HEK293 (cell line): ENCODE results near the gene CAPS.
A peak's percentile ranks its signal among the peaks of the same experiment; 100 is the strongest.

Source experiments
- FEZF1 ChIP-seq: fragments of 450-650 bp; formaldehyde crosslinking; IDR thresholded peaks from 2 replicates; pipeline ENCODE4 v1.5.1; 2016; ENCODE audit warnings: missing biosample characterization, missing genetic modification characterization
- GLI2 ChIP-seq: fragments of 450-650 bp; formaldehyde crosslinking; IDR thresholded peaks from 2 replicates; pipeline ENCODE4; 2017; ENCODE audit warnings: missing biosample characterization, missing genetic modification characterization, low read depth, borderline replicate concordance
- HOXC10 ChIP-seq: sonication (generic); formaldehyde crosslinking; IDR thresholded peaks from 2 replicates; pipeline ENCODE4 v1.8.1; 2023; ENCODE audit warnings: mild to moderate bottlenecking, missing genetic modification reagents
- KLF1 ChIP-seq: fragments of 450-650 bp; formaldehyde crosslinking; IDR thresholded peaks from 2 replicates; pipeline ENCODE4 v1.5.1; 2016; ENCODE audit warnings: missing biosample characterization, missing genetic modification characterization
- KLF17 ChIP-seq: fragments of 450-650 bp; formaldehyde crosslinking; IDR thresholded peaks from 2 replicates; pipeline ENCODE4 v1.5.1; 2016; ENCODE audit warnings: missing biosample characterization, missing genetic modification characterization
- KLF8 ChIP-seq: fragments of 450-650 bp; formaldehyde crosslinking; IDR thresholded peaks from 2 replicates; pipeline ENCODE4 v1.5.1; 2016; ENCODE audit warnings: missing biosample characterization, missing genetic modification characterization
- MEIS1 ChIP-seq: sonication (generic); formaldehyde crosslinking; IDR thresholded peaks from 2 replicates; pipeline ENCODE4 v1.8.1; 2022; ENCODE audit warnings: missing genetic modification reagents, mild to moderate bottlenecking, borderline replicate concordance
- MZF1 ChIP-seq: fragments of 450-650 bp; formaldehyde crosslinking; IDR thresholded peaks from 2 replicates; pipeline ENCODE4 v1.5.1; 2017; ENCODE audit warnings: missing biosample characterization, missing genetic modification characterization, borderline replicate concordance
- SETDB1 ChIP-seq: IDR thresholded peaks from one replicate; pipeline ENCODE4 v1.6.1; 2017; ENCODE audit warnings: mild to moderate bottlenecking, low read length, moderate library complexity, mixed read lengths; ENCODE audit not compliant: insufficient read length
- ZBTB49 ChIP-seq: fragments of 450-650 bp; formaldehyde crosslinking; IDR thresholded peaks from 2 replicates; pipeline ENCODE4 v1.5.1; 2016; ENCODE audit warnings: missing biosample characterization, missing genetic modification characterization, low read depth
- ZBTB6 ChIP-seq: fragments of 450-650 bp; formaldehyde crosslinking; IDR thresholded peaks from 2 replicates; pipeline ENCODE4 v1.5.1; 2017; ENCODE audit warnings: missing biosample characterization, missing genetic modification characterization
- ZFHX2 ChIP-seq: fragments of 450-650 bp; formaldehyde crosslinking; conservative IDR thresholded peaks from 2 replicates; pipeline ENCODE4 v1.5.1; 2016; ENCODE audit warnings: missing biosample characterization, missing genetic modification characterization
- ZFP37 ChIP-seq: fragments of 450-650 bp; formaldehyde crosslinking; IDR thresholded peaks from 2 replicates; pipeline ENCODE4 v1.5.1; 2016; ENCODE audit warnings: missing biosample characterization, missing genetic modification characterization
- ZNF121 ChIP-seq: fragments of 450-650 bp; formaldehyde crosslinking; IDR thresholded peaks from 2 replicates; pipeline ENCODE4 v1.5.1; 2016; ENCODE audit warnings: missing biosample characterization, missing genetic modification characterization
- ZNF146 ChIP-seq: fragments of 450-650 bp; formaldehyde crosslinking; IDR thresholded peaks from 2 replicates; pipeline ENCODE4 v1.5.1; 2016; ENCODE audit warnings: missing biosample characterization, missing genetic modification characterization
- ZNF148 ChIP-seq: fragments of 450-650 bp; formaldehyde crosslinking; IDR thresholded peaks from 2 replicates; pipeline ENCODE4 v1.5.0; 2017; ENCODE audit warnings: missing biosample characterization, missing genetic modification characterization, borderline replicate concordance
- ZNF174 ChIP-seq: fragments of 450-650 bp; formaldehyde crosslinking; IDR thresholded peaks from 2 replicates; pipeline ENCODE4 v1.5.0; 2017; ENCODE audit warnings: missing biosample characterization, mild to moderate bottlenecking, missing genetic modification characterization
- ZNF214 ChIP-seq: fragments of 450-650 bp; formaldehyde crosslinking; IDR thresholded peaks from 2 replicates; pipeline ENCODE4 v1.5.1; 2017; ENCODE audit warnings: missing biosample characterization, mild to moderate bottlenecking, missing genetic modification characterization, borderline replicate concordance
- ZNF221 ChIP-seq: fragments of 450-650 bp; formaldehyde crosslinking; IDR thresholded peaks from 2 replicates; pipeline ENCODE4 v1.5.1; 2017; ENCODE audit warnings: missing biosample characterization, missing genetic modification characterization, borderline replicate concordance
- ZNF350 ChIP-seq: fragments of 450-650 bp; formaldehyde crosslinking; IDR thresholded peaks from 2 replicates; pipeline ENCODE4 v1.5.0; 2017; ENCODE audit warnings: missing biosample characterization, mild to moderate bottlenecking, missing genetic modification characterization
- ZNF426 ChIP-seq: fragments of 450-650 bp; formaldehyde crosslinking; IDR thresholded peaks from 2 replicates; pipeline ENCODE4 v1.5.1; 2017; ENCODE audit warnings: missing biosample characterization, missing genetic modification characterization, mild to moderate bottlenecking, inconsistent platforms, moderate library complexity
- ZNF514 ChIP-seq: fragments of 450-650 bp; formaldehyde crosslinking; IDR thresholded peaks from 2 replicates; pipeline ENCODE4 v1.5.1; 2016; ENCODE audit warnings: missing biosample characterization, missing genetic modification characterization
- ZNF544 ChIP-seq: fragments of 450-650 bp; formaldehyde crosslinking; IDR thresholded peaks from 2 replicates; pipeline ENCODE4 v1.5.0; 2017; ENCODE audit warnings: missing biosample characterization, missing genetic modification characterization
- ZNF600 ChIP-seq: fragments of 450-650 bp; formaldehyde crosslinking; IDR thresholded peaks from 2 replicates; pipeline ENCODE4 v1.5.1; 2016; ENCODE audit warnings: missing biosample characterization, missing genetic modification characterization
- ZNF701 ChIP-seq: fragments of 450-650 bp; formaldehyde crosslinking; IDR thresholded peaks from 2 replicates; pipeline ENCODE4 v1.5.1; 2016; ENCODE audit warnings: missing biosample characterization, missing genetic modification characterization
- ZNF76 ChIP-seq: fragments of 450-650 bp; formaldehyde crosslinking; IDR thresholded peaks from 2 replicates; pipeline ENCODE4; 2016; ENCODE audit warnings: low read depth, missing biosample characterization, missing genetic modification characterization, borderline replicate concordance
- ZNF768 ChIP-seq: fragments of 450-650 bp; formaldehyde crosslinking; IDR thresholded peaks from 2 replicates; pipeline ENCODE4 v1.5.1; 2018; ENCODE audit warnings: missing biosample characterization, mild to moderate bottlenecking, missing genetic modification characterization
- ZNF785 ChIP-seq: fragments of 450-650 bp; formaldehyde crosslinking; IDR thresholded peaks from 2 replicates; pipeline ENCODE4 v1.5.1; 2016; ENCODE audit warnings: missing biosample characterization, missing genetic modification characterization
- ZNF830 ChIP-seq: fragments of 450-650 bp; IDR thresholded peaks from 2 replicates; pipeline ENCODE4 v1.5.0; 2018; ENCODE audit warnings: missing biosample characterization, missing genetic modification characterization, low read depth, mild to moderate bottlenecking, moderate library complexity
- ZSCAN16 ChIP-seq: fragments of 450-650 bp; formaldehyde crosslinking; IDR thresholded peaks from 2 replicates; pipeline ENCODE4 v1.5.1; 2016; ENCODE audit warnings: missing biosample characterization, missing genetic modification characterization

Gene CAPS

GRCh38 chr19:5903624-5904351, 10.3 kb upstream of the CAPS start, which contains the start of gene NDUFA11 (continued):
- no peak for TF ChIP-seq MEIS1 (CRISPR knock-in tag)
- TF ChIP-seq KLF1 (tag by site-specific recombination) = peak; percentile 78
- no peak for TF ChIP-seq ZNF514 (tag by site-specific recombination)
- no peak for TF ChIP-seq HOXC10
- TF ChIP-seq ZNF350 (tag by site-specific recombination) = no peak
- no peak for TF ChIP-seq ZNF768 (tag by site-specific recombination)
- TF ChIP-seq ZNF701 (tag by site-specific recombination) = no peak
- TF ChIP-seq ZNF121 (tag by site-specific recombination) = no peak
- no peak for TF ChIP-seq ZNF830 (tag by site-specific recombination)
- TF ChIP-seq ZFP37 (tag by site-specific recombination) = peak; percentile 86
- no peak for TF ChIP-seq ZSCAN16 (tag by site-specific recombination)
- no peak for TF ChIP-seq MZF1
- no peak for TF ChIP-seq ZNF174
- TF ChIP-seq KLF8 (tag by site-specific recombination) = peak; percentile 94
- TF ChIP-seq ZNF544 (tag by site-specific recombination) = no peak
- TF ChIP-seq ZBTB6 (tag by site-specific recombination) = no peak; the same call in 1 of the 2 replicates
- no peak for TF ChIP-seq ZFHX2 (tag by site-specific recombination)
- peak; percentile 87 for TF ChIP-seq FEZF1 (tag by site-specific recombination)
- TF ChIP-seq SETDB1 = no peak
- no peak for TF ChIP-seq GLI2 (tag by site-specific recombination)
- TF ChIP-seq ZNF146 (tag by site-specific recombination) = 0 out of 2 replicates have a peak, but pooled peaks have one; percentile 3
- no peak for TF ChIP-seq ZNF148
- TF ChIP-seq ZNF76 (tag by site-specific recombination) = peak; percentile 78; the same call in 1 of the 2 replicates
- no peak for TF ChIP-seq ZNF221
- TF ChIP-seq ZNF426 = no peak
- TF ChIP-seq ZBTB49 (tag by site-specific recombination) = no peak
- peak; percentile 88 for TF ChIP-seq KLF17
- no peak for TF ChIP-seq ZNF785 (tag by site-specific recombination)
- no peak for TF ChIP-seq ZNF214 (tag by site-specific recombination)
- TF ChIP-seq ZNF600 (tag by site-specific recombination) = 0 out of 2 replicates have a peak, but pooled peaks have one; percentile 56
